ENCODE data around the gene ATP13A3.

Gene ATP13A3

GRCh38 chr3:194476784-194477183 is 10.0 kb downstream of the ATP13A3 start:
- no peak for DNase-seq (ENCODE audit: low read depth in 2 of 3, low spot score in 2 of 3)

- DNase-seq (ENCODE audit: low read depth in 2 of 3, low spot score in 2 of 3), result no peak
Measured at GRCh38 chr3:194475978-194476377, 10.8 kb downstream of the ATP13A3 start.

GRCh38 chr3:194475138-194475932 is 11.5 kb downstream of the ATP13A3 start:
- DNase-seq (ENCODE audit: low read depth in 2 of 3, low spot score in 2 of 3), result no peak

GRCh38 chr3:194474675-194475074 is 12.1 kb downstream of the ATP13A3 start:
- no peak for DNase-seq (ENCODE audit: low read depth in 2 of 3, low spot score in 2 of 3)

- no peak for DNase-seq (ENCODE audit: low read depth in 2 of 3, low spot score in 2 of 3)
Measured at GRCh38 chr3:194472290-194472920, 14.4 kb downstream of the ATP13A3 start.

- no peak for DNase-seq (ENCODE audit: low read depth in 2 of 3, low spot score in 2 of 3)
Measured at GRCh38 chr3:194471863-194472262, 14.9 kb downstream of the ATP13A3 start.

- no peak for DNase-seq (ENCODE audit: low read depth in 2 of 3, low spot score in 2 of 3)
Measured at GRCh38 chr3:194470615-194471014, 16.2 kb downstream of the ATP13A3 start.

- no peak for DNase-seq (ENCODE audit: low read depth in 2 of 3, low spot score in 2 of 3)
Measured at GRCh38 chr3:194469977-194470376, 16.8 kb downstream of the ATP13A3 start.

- DNase-seq (ENCODE audit: low read depth in 2 of 3, low spot score in 2 of 3), result no peak
Measured at GRCh38 chr3:194468086-194468485, 18.7 kb downstream of the ATP13A3 start.

- DNase-seq (ENCODE audit: low read depth in 2 of 3, low spot score in 2 of 3), result no peak
Measured at GRCh38 chr3:194466761-194467356, 19.9 kb downstream of the ATP13A3 start.

GRCh38 chr3:194465920-194466570 is 20.8 kb downstream of the ATP13A3 start:
- no peak for DNase-seq (ENCODE audit: low read depth in 2 of 3, low spot score in 2 of 3)

GRCh38 chr3:194465246-194465645 is 21.6 kb downstream of the ATP13A3 start:
- no peak for DNase-seq (ENCODE audit: low read depth in 2 of 3, low spot score in 2 of 3)

- DNase-seq (ENCODE audit: low read depth in 2 of 3, low spot score in 2 of 3), result no peak
Measured at GRCh38 chr3:194464692-194465091, 22.1 kb downstream of the ATP13A3 start.

- DNase-seq (ENCODE audit: low read depth in 2 of 3, low spot score in 2 of 3), result no peak
Measured at GRCh38 chr3:194462936-194463335, 23.9 kb downstream of the ATP13A3 start.

- DNase-seq (ENCODE audit: low read depth in 2 of 3, low spot score in 2 of 3), result no peak
Measured at GRCh38 chr3:194460566-194460965, 26.2 kb downstream of the ATP13A3 start.

- DNase-seq (ENCODE audit: low read depth in 2 of 3, low spot score in 2 of 3), result no peak
Measured at GRCh38 chr3:194458131-194458530, 28.7 kb downstream of the ATP13A3 start.

GRCh38 chr3:194455481-194455880 is 31.3 kb downstream of the ATP13A3 start:
- no peak for DNase-seq (ENCODE audit: low read depth in 2 of 3, low spot score in 2 of 3)

- no peak for DNase-seq (ENCODE audit: low read depth in 2 of 3, low spot score in 2 of 3)
Measured at GRCh38 chr3:194450341-194450740, 36.5 kb downstream of the ATP13A3 start.

GRCh38 chr3:194449913-194450312 is 36.9 kb downstream of the ATP13A3 start:
- DNase-seq (ENCODE audit: low read depth in 2 of 3, low spot score in 2 of 3), result no peak

GRCh38 chr3:194447657-194448056 is 39.1 kb downstream of the ATP13A3 start:
- DNase-seq (ENCODE audit: low read depth in 2 of 3, low spot score in 2 of 3), result no peak

- no peak for DNase-seq (ENCODE audit: low read depth in 2 of 3, low spot score in 2 of 3)
Measured at GRCh38 chr3:194447161-194447560, 39.6 kb downstream of the ATP13A3 start.

GRCh38 chr3:194446754-194447153 is 40.0 kb downstream of the ATP13A3 start:
- no peak for DNase-seq (ENCODE audit: low read depth in 2 of 3, low spot score in 2 of 3)

Measured in activated CD8-positive, alpha-beta memory T cell treated with anti-CD3 and anti-CD28 coated beads for 48 hours (primary cell).